ENCODE data around the gene ADCK1.

GRCh38 chr14:77892381-77892871, 92.5 kb downstream of the ADCK1 start:
- TF ChIP-seq ZNF225 (CRISPR knock-in tag; IDR thresholded peaks at IDR 0.05) (no peak), MAFG (CRISPR knock-in tag; IDR thresholded peaks at IDR 0.05) (no peak), RERE (CRISPR knock-in tag; IDR thresholded peaks at IDR 0.05; ENCODE audit: low read depth) (no peak), CHCHD3 (CRISPR knock-in tag; IDR thresholded peaks at IDR 0.05) (no peak), SRY (CRISPR knock-in tag; IDR thresholded peaks at IDR 0.05) (no peak), ZSCAN29 (CRISPR knock-in tag; conservative IDR thresholded peaks at IDR 0.05) (no peak), ZNF589 (CRISPR knock-in tag; conservative IDR thresholded peaks at IDR 0.05) (no peak), POLR2AphosphoS5 (IDR thresholded peaks at IDR 0.05; ENCODE audit: low read depth, low read length) (no peak), MAFF (IDR thresholded peaks at IDR 0.05; ENCODE audit: low read depth, low read length) (no peak), CTCF (CRISPR knock-in tag; IDR thresholded peaks at IDR 0.05) (no peak), ARID3A (IDR thresholded peaks at IDR 0.05; ENCODE audit: low read depth, low read length) (no peak)

Data from HepG2 (cell line).